Measurements from ENCODE around the gene KCNK2. TPM values are rescaled to one million over a fixed set of nuclear protein-coding genes. Genes with fewer than 3 reads are reported as not detected.

Gene KCNK2
- total RNA-seq, 1 donor, result 86.9 TPM

DNA sequence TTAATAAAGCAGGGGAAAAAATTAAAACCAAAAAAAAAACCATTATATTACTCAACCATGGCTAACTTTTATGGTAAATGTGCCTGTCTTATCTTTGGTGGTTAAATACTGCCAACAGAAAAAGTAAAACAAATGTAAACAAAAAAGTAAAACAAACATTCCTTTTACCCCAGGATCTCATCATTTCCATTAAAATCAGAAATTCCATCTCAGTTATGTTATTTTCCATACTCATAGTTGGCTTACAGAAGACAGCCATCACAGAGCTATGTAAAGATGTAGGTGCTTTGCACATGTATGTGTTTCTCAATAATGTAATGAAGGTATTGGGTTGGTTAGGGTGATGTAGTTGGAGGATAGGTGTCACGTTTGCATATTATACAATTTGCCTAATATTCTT lies 185.0 kb downstream of the KCNK2 start:
- H4K20me1 ChIP-seq (ENCODE audit: insufficient read depth, low read length), result no peaks in the 10 kb centered on the region
- TF ChIP-seq, protein P1, sequence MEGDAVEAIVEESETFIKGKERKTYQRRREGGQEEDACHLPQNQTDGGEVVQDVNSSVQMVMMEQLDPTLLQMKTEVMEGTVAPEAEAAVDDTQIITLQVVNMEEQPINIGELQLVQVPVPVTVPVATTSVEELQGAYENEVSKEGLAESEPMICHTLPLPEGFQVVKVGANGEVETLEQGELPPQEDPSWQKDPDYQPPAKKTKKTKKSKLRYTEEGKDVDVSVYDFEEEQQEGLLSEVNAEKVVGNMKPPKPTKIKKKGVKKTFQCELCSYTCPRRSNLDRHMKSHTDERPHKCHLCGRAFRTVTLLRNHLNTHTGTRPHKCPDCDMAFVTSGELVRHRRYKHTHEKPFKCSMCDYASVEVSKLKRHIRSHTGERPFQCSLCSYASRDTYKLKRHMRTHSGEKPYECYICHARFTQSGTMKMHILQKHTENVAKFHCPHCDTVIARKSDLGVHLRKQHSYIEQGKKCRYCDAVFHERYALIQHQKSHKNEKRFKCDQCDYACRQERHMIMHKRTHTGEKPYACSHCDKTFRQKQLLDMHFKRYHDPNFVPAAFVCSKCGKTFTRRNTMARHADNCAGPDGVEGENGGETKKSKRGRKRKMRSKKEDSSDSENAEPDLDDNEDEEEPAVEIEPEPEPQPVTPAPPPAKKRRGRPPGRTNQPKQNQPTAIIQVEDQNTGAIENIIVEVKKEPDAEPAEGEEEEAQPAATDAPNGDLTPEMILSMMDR (IDR thresholded peaks at IDR 0.05; ENCODE audit: extremely low read depth, low read depth, low read length), result no peak
- H3K4me1 ChIP-seq (ENCODE audit: insufficient read depth, low read length), result peaks cover 7% of the 10 kb centered on the region
- H3K4me3 ChIP-seq (ENCODE audit: insufficient read depth, low read length), result no peak overlapping the region
- H3K27ac ChIP-seq (ENCODE audit: low read depth, low read length), result no peak overlapping the region
- H2AFZ ChIP-seq (ENCODE audit: low read length), result no peak overlapping the region
- H3K9me3 ChIP-seq (ENCODE audit: low read depth, low read length), result no peaks in the 10 kb centered on the region
- H3K4me2 ChIP-seq (ENCODE audit: insufficient read depth, low read length), result no peak overlapping the region
- no peaks in the 10 kb centered on the region for H3K36me3 ChIP-seq (ENCODE audit: insufficient read depth, low read length)
- no peaks in the 10 kb centered on the region for H3K27me3 ChIP-seq (ENCODE audit: insufficient read depth, low read length)
- no peak for DNase-seq (ENCODE audit: insufficient read length, low spot score, missing footprints)
- no peaks in the 10 kb centered on the region for H3K79me2 ChIP-seq (ENCODE audit: insufficient read depth, low read length)

- Histone ChIP-seq H3K9me3 (ENCODE audit: low read depth, low read length) (no peaks in the 10 kb centered on the region), H3K4me1 (ENCODE audit: insufficient read depth, low read length) (peaks cover 23% of the 10 kb centered on the region), H4K20me1 (ENCODE audit: insufficient read depth, low read length) (no peaks in the 10 kb centered on the region), H3K4me2 (ENCODE audit: insufficient read depth, low read length) (no peak overlapping the region), H2AFZ (ENCODE audit: low read length) (no peak overlapping the region), H3K79me2 (ENCODE audit: insufficient read depth, low read length) (no peaks in the 10 kb centered on the region), H3K36me3 (ENCODE audit: insufficient read depth, low read length) (no peaks in the 10 kb centered on the region), H3K27me3 (ENCODE audit: insufficient read depth, low read length) (no peaks in the 10 kb centered on the region), H3K27ac (ENCODE audit: low read depth, low read length) (no peak overlapping the region), H3K4me3 (ENCODE audit: insufficient read depth, low read length) (no peak overlapping the region)
- TF ChIP-seq, protein P1 (IDR thresholded peaks at IDR 0.05; ENCODE audit: extremely low read depth, low read depth, low read length), result no peak
- DNase-seq (ENCODE audit: insufficient read length, low spot score, missing footprints), result no peak
Observed at GRCh38 chr1:215269955-215270354, 187.4 kb downstream of the KCNK2 start.

GRCh38 chr1:215273838-215274516 lies 191.4 kb downstream of the KCNK2 start:
- Histone ChIP-seq H4K20me1 (ENCODE audit: insufficient read depth, low read length) (no peaks in the 10 kb centered on the region), H3K4me3 (ENCODE audit: insufficient read depth, low read length) (no peak overlapping the region), H3K27me3 (ENCODE audit: insufficient read depth, low read length) (no peaks in the 10 kb centered on the region), H3K9me3 (ENCODE audit: low read depth, low read length) (peaks cover 2% of the 10 kb centered on the region), H3K36me3 (ENCODE audit: insufficient read depth, low read length) (no peaks in the 10 kb centered on the region), H3K79me2 (ENCODE audit: insufficient read depth, low read length) (no peaks in the 10 kb centered on the region), H3K4me1 (ENCODE audit: insufficient read depth, low read length) (peaks cover 30% of the 10 kb centered on the region), H3K27ac (ENCODE audit: low read depth, low read length) (peak overlapping the region; percentile 4), H3K4me2 (ENCODE audit: insufficient read depth, low read length) (peak overlapping the region; percentile 55), H2AFZ (ENCODE audit: low read length) (no peak overlapping the region)
- TF ChIP-seq, protein P1 (IDR thresholded peaks at IDR 0.05; ENCODE audit: extremely low read depth, low read depth, low read length), result no peak
- peak; percentile 67 for DNase-seq (ENCODE audit: insufficient read length, low spot score, missing footprints)

GRCh38 chr1:215276582-215276981 lies 194.0 kb downstream of the KCNK2 start:
- no peaks in the 10 kb centered on the region for H3K79me2 ChIP-seq (ENCODE audit: insufficient read depth, low read length)
- H2AFZ ChIP-seq (ENCODE audit: low read length), result no peak overlapping the region
- H3K27ac ChIP-seq (ENCODE audit: low read depth, low read length), result no peak overlapping the region
- H3K4me3 ChIP-seq (ENCODE audit: insufficient read depth, low read length), result no peak overlapping the region
- DNase-seq (ENCODE audit: insufficient read length, low spot score, missing footprints), result no peak
- H3K4me2 ChIP-seq (ENCODE audit: insufficient read depth, low read length), result no peak overlapping the region
- no peaks in the 10 kb centered on the region for H3K27me3 ChIP-seq (ENCODE audit: insufficient read depth, low read length)
- H4K20me1 ChIP-seq (ENCODE audit: insufficient read depth, low read length), result no peaks in the 10 kb centered on the region
- TF ChIP-seq, protein P1 (IDR thresholded peaks at IDR 0.05; ENCODE audit: extremely low read depth, low read depth, low read length), result no peak
- H3K9me3 ChIP-seq (ENCODE audit: low read depth, low read length), result peaks cover 2% of the 10 kb centered on the region
- H3K4me1 ChIP-seq (ENCODE audit: insufficient read depth, low read length), result peaks cover 23% of the 10 kb centered on the region
- H3K36me3 ChIP-seq (ENCODE audit: insufficient read depth, low read length), result no peaks in the 10 kb centered on the region
